A673 (cell line): ENCODE results near the gene CD248.
A peak's percentile ranks its signal among the peaks of the same experiment; 100 is the strongest.

Experiments
- CTCF ChIP-seq: fragments of 300-800, 200-600 bp; sonication (generic); conservative IDR thresholded peaks from 2 replicates; pipeline ENCODE4 v1.5.1; 2017; ENCODE audit warnings: low read depth, mild to moderate bottlenecking, antibody characterized with exemption, low read length, moderate library complexity, mixed read lengths
- EZH2 ChIP-seq: fragments of 200-600 bp; sonication (generic); IDR thresholded peaks from 2 replicates; pipeline ENCODE4 v1.6.1; 2017; ENCODE audit warnings: borderline replicate concordance, low read depth, mild to moderate bottlenecking, mixed read lengths, antibody characterized with exemption, low read length; ENCODE audit not compliant: poor library complexity, severe bottlenecking

DNA sequence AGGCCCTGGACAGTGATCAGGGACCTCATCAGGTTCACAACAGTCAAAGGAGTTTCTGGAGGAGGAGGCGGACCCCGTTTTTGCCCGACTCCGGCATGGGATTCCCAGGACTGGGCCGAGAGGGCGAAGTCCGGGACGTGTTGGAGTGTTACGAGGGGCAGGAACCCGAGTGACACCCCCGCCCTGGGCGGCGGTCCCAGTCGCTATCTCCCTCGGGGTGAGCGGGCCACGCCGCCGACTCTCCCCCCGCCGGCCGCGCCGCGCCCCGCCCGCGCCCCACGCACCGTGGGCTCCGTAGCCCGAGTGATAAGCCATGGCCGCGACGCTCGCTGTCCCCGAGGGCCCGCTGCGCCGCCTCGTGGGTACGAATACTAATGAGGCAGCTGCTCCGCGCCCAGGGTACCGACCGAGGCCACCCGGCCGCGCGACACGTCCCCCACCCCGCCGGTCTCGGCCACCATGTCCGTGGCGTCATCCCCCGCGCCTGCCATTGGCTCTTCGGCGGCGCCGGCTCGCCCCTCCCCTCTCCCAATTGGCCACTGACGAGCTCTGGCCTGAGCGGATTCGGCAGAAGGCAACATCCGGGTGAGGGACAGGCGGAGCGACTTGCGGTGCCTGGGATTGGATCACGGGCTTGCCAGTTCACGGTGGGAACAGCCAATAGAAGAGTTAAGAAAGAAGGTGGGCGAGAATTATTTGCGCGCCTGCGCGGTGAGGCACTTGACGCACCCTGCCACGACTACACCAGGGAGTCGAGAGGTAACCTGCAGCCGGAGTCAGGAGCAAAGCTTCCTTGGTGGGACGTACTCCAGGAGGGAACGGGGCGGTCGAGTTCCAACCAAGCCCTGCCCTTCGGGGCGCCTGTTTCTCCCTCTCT is 27.9 kb downstream of the CD248 start, which contains the start of gene YIF1A:
- TF ChIP-seq EZH2 (no peak), CTCF (peak; percentile 39; the same call in 1 of the 2 replicates)
